IMR-90 (cell line): ENCODE data around the gene GTF2A2. TPM values are rescaled to one million over a fixed set of nuclear protein-coding genes. Genes with fewer than 3 reads are reported as not detected.

ENCODE experiments used
- ATAC-seq: fragments of 200-7000 bp; cut with Tn5 transposase; 2 replicates; pipeline ENCODE4 v1.9.1; 2020; ENCODE audit warnings: low read depth, mild to moderate bottlenecking, moderate library complexity
- BruUV-seq: library from RNA; stranded (reverse); fragments of 400-500 nt; replicated peaks from 2 replicates; lab custom pipeline; 2021; lab: Mats Ljungman, UMichigan
- CTCF ChIA-PET: fragments of 300-600 bp; formaldehyde crosslinking; extraction: SDS; loops from one replicate; lab custom pipeline; 2021; ENCODE audit warnings: antibody characterized with exemption; lab: Yijun Ruan, JAX
- POLR2A ChIA-PET: fragments of 300-600 bp; sonication (Branson Sonifier 250); formaldehyde crosslinking; loops from one replicate; lab custom pipeline; 2022; ENCODE audit warnings: antibody characterized with exemption; ENCODE audit not compliant: unreplicated experiment; lab: Charles Lee
- DNase-seq: peaks from one replicate; pipeline ENCODE4 v3.0.0; 2013
- H2AFZ ChIP-seq: replicated peaks from 2 replicates; pipeline ENCODE3; 2013; ENCODE audit warnings: low read length, mild to moderate bottlenecking; ENCODE audit not compliant: poor library complexity
- H2AK5ac ChIP-seq: 2 replicates; pipeline ENCODE4 v1.6.1; 2013; ENCODE audit warnings: low read depth, low read length, inconsistent platforms
- H2AK9ac ChIP-seq: replicated peaks from 2 replicates; pipeline ENCODE3; 2013; ENCODE audit warnings: mild to moderate bottlenecking, low read depth, low read length, moderate library complexity; ENCODE audit not compliant: poor library complexity
- H2BK120ac ChIP-seq: 2 replicates; pipeline ENCODE4 v1.6.1; 2013; ENCODE audit warnings: low read depth, low read length, inconsistent platforms
- H2BK15ac ChIP-seq: 3 replicates; pipeline ENCODE4 v1.6.1; 2013; ENCODE audit warnings: low read depth, low read length, inconsistent platforms
- H2BK20ac ChIP-seq: 2 replicates; pipeline ENCODE4 v1.6.1; 2013; ENCODE audit warnings: low read depth, mild to moderate bottlenecking, inconsistent platforms, low read length, moderate library complexity
- H2BK5ac ChIP-seq: 2 replicates; pipeline ENCODE4 v1.6.1; 2013; ENCODE audit warnings: mild to moderate bottlenecking, low read depth, low read length, inconsistent platforms; ENCODE audit not compliant: poor library complexity, severe bottlenecking
- H3K14ac ChIP-seq: replicated peaks from 2 replicates; pipeline ENCODE4 v1.6.1; 2013; ENCODE audit warnings: low read depth, low read length, inconsistent platforms
- H3K18ac ChIP-seq: 2 replicates; pipeline ENCODE4 v1.6.1; 2013; ENCODE audit warnings: low read depth, low read length, control low read depth
- H3K23ac ChIP-seq: 2 replicates; pipeline ENCODE4 v1.6.1; 2013; ENCODE audit warnings: low read depth, low read length, inconsistent platforms
- H3K27ac ChIP-seq: 2 replicates; pipeline ENCODE4 v1.5.1; 2013; ENCODE audit warnings: mild to moderate bottlenecking, control low read depth, low read length; ENCODE audit not compliant: insufficient read depth
- H3K27me3 ChIP-seq: 2 replicates; pipeline ENCODE4 v1.6.1; 2013; ENCODE audit warnings: low read length; ENCODE audit not compliant: control insufficient read depth, insufficient read depth
- H3K36me3 ChIP-seq: 2 replicates; pipeline ENCODE4 v1.6.1; 2013; ENCODE audit warnings: low read length, mixed read lengths; ENCODE audit not compliant: control insufficient read depth, insufficient read depth
- H3K4ac ChIP-seq: 2 replicates; pipeline ENCODE4 v1.6.1; 2013; ENCODE audit warnings: low read depth, low read length, inconsistent platforms
- H3K4me1 ChIP-seq: 2 replicates; pipeline ENCODE4 v1.6.1; 2013; ENCODE audit warnings: low read length, mixed read lengths; ENCODE audit not compliant: control insufficient read depth, insufficient read depth
- H3K4me2 ChIP-seq: 2 replicates; pipeline ENCODE4 v1.6.1; 2013; ENCODE audit warnings: low read depth, mild to moderate bottlenecking, control low read depth, low read length, moderate library complexity
- H3K4me3 ChIP-seq: 2 replicates; pipeline ENCODE4 v1.5.1; 2013; ENCODE audit warnings: low read depth, mild to moderate bottlenecking, control low read depth, low read length, moderate library complexity; ENCODE audit not compliant: insufficient read depth
- H3K56ac ChIP-seq: 2 replicates; pipeline ENCODE4 v1.6.1; 2013; ENCODE audit warnings: low read length, inconsistent platforms; ENCODE audit not compliant: insufficient read depth; ENCODE audit errors: extremely low read depth
- H3K79me1 ChIP-seq, 2 experiments: 2 replicates each; pipeline ENCODE4 v1.6.1; 2013; ENCODE audit warnings: low read length in 2 of 2, inconsistent platforms in 1 of 2, low read depth in 1 of 2
- H3K9ac ChIP-seq: 2 replicates; pipeline ENCODE4 v1.6.1; 2013; ENCODE audit warnings: low read depth, low read length, control low read depth
- H3K9me1 ChIP-seq: 2 replicates; pipeline ENCODE4 v1.6.1; 2013; ENCODE audit warnings: low read length, inconsistent platforms; ENCODE audit not compliant: insufficient read depth
- H3K9me3 ChIP-seq: 2 replicates; pipeline ENCODE4 v1.6.1; 2013; ENCODE audit warnings: low read length; ENCODE audit not compliant: control insufficient read depth, insufficient read depth
- H4K20me1 ChIP-seq: 2 replicates; pipeline ENCODE4 v1.6.1; 2013; ENCODE audit warnings: low read length, inconsistent platforms; ENCODE audit not compliant: insufficient read depth
- H4K5ac ChIP-seq: 2 replicates; pipeline ENCODE4 v1.6.1; 2013; ENCODE audit warnings: mild to moderate bottlenecking, low read depth, low read length, control low read depth
- H4K8ac ChIP-seq, 2 experiments: 2 replicates each; pipeline ENCODE4 v1.6.1; 2013; ENCODE audit warnings: low read depth in 2 of 2, low read length in 2 of 2, control low read depth in 1 of 2, inconsistent platforms in 1 of 2
- H4K91ac ChIP-seq: 2 replicates; pipeline ENCODE4 v1.6.1; 2013; ENCODE audit warnings: low read depth, low read length, inconsistent platforms; ENCODE audit not compliant: insufficient read depth
- BHLHE40 ChIP-seq: fragments of 150-350 bp; IDR thresholded peaks from 2 replicates; pipeline ENCODE4 v1.6.1; 2016; ENCODE audit warnings: mild to moderate bottlenecking, low read depth, low read length
- CEBPB ChIP-seq: IDR thresholded peaks from 2 replicates; pipeline ENCODE4 v1.6.1; 2012; ENCODE audit warnings: low read depth, low read length, improper control_type of control experiment
- CHD1 ChIP-seq: IDR thresholded peaks from 2 replicates; pipeline ENCODE4 v1.6.1; 2012; ENCODE audit warnings: low read depth, low read length, improper control_type of control experiment
- ELK1 ChIP-seq: fragments of 150-350 bp; IDR thresholded peaks from 2 replicates; pipeline ENCODE4 v1.6.1; 2016; ENCODE audit warnings: low read depth, mild to moderate bottlenecking, low read length, moderate library complexity, borderline replicate concordance
- FOS ChIP-seq: fragments of 150-350 bp; IDR thresholded peaks from 2 replicates; pipeline ENCODE4 v1.6.1; 2016; ENCODE audit warnings: low read depth, low read length
- MAFK ChIP-seq: IDR thresholded peaks from 2 replicates; pipeline ENCODE4 v1.6.1; 2012; ENCODE audit warnings: low read depth, low read length, improper control_type of control experiment
- MAZ ChIP-seq: IDR thresholded peaks from 2 replicates; pipeline ENCODE4 v1.6.1; 2012; ENCODE audit warnings: low read depth, mild to moderate bottlenecking, low read length, improper control_type of control experiment, moderate library complexity, borderline replicate concordance
- MXI1 ChIP-seq: IDR thresholded peaks from 2 replicates; pipeline ENCODE4 v1.6.1; 2012; ENCODE audit warnings: low read depth, mild to moderate bottlenecking, low read length, moderate library complexity, borderline replicate concordance
- NFE2L2 ChIP-seq: fragments of 150-350 bp; IDR thresholded peaks from 2 replicates; pipeline ENCODE4 v1.6.1; 2016; ENCODE audit warnings: low read depth, mild to moderate bottlenecking, low read length
- POLR2A ChIP-seq: IDR thresholded peaks from 2 replicates; pipeline ENCODE4 v1.6.1; 2012; ENCODE audit warnings: mild to moderate bottlenecking, low read depth, low read length
- RAD21 ChIP-seq: IDR thresholded peaks from 2 replicates; pipeline ENCODE4 v1.6.1; 2012; ENCODE audit warnings: low read length, improper control_type of control experiment
- RCOR1 ChIP-seq: IDR thresholded peaks from 2 replicates; pipeline ENCODE4 v1.6.1; 2012; ENCODE audit warnings: mild to moderate bottlenecking, low read length, improper control_type of control experiment; ENCODE audit not compliant: insufficient replicate concordance
- RFX5 ChIP-seq: IDR thresholded peaks from 2 replicates; pipeline ENCODE4 v1.8.0; 2012; ENCODE audit warnings: low read depth, mild to moderate bottlenecking, low read length, moderate library complexity
- SMC3 ChIP-seq: fragments of 150-350 bp; IDR thresholded peaks from 2 replicates; pipeline ENCODE4 v1.6.1; 2016; ENCODE audit warnings: low read depth, mild to moderate bottlenecking, antibody characterized with exemption, low read length, moderate library complexity
- WGBS, 2 experiments: methylation state at CpG; one replicate each; pipeline versions ENCODE4 v1.1.5 to v1.1.7; 2013; ENCODE audit warnings: missing lambda C conversion rate in 2 of 2; ENCODE audit not compliant: insufficient read length in 1 of 2; ENCODE audit errors: extremely low coverage in 2 of 2; 5-methylcytosine and 5-hydroxymethylcytosine counted together
- dilution Hi-C: fragments of 300-500 bp; cut with HindIII; formaldehyde crosslinking; loops from one replicate; pipeline ENCODE4 v1.14.3; 2018; ENCODE audit warnings: low sequenced_read_pairs; ENCODE audit not compliant: unreplicated experiment
- in situ Hi-C: fragments of 300-500 bp; cut with MboI; formaldehyde crosslinking; loops from 3 replicates; pipeline ENCODE4 v1.14.3; 2019; ENCODE audit warnings: low sequenced_read_pairs, inconsistent platforms, mixed read lengths
- intact Hi-C: fragments of 100-400 bp; cut with micrococcal nuclease; formaldehyde crosslinking; loops from 2 replicates; pipeline ENCODE4 v1.10.0; 2022
- polyA plus RNA-seq, 3 experiments: library from polyadenylated mRNA; depleted of rRNA; stranded (reverse); fragments of >200 nt; gene quantifications; 2 replicates each; pipeline ENCODE4 v1.2.3, GENCODE V29; 2012; ENCODE audit warnings: low replicate concordance in 1 of 3
- total RNA-seq: library from RNA; depleted of rRNA; stranded (reverse); fragments of >200 nt; gene quantifications from 2 replicates; pipeline ENCODE4 v1.2.3, GENCODE V29; 2012
- TF ChIP-seq, protein P1 (sequence below): fragments of 150-350 bp; IDR thresholded peaks from 2 replicates; pipeline ENCODE4 v1.6.1; 2017; ENCODE audit warnings: mild to moderate bottlenecking, antibody characterized with exemption, low read length, low read depth
- TF ChIP-seq, protein P2 (sequence below): conservative IDR thresholded peaks from 2 replicates; pipeline ENCODE4 v1.5.1; 2012; ENCODE audit warnings: mild to moderate bottlenecking, low read depth, low read length, improper control_type of control experiment

Gene GTF2A2
- total and polyA plus RNA-seq, 2 of the 4 experiments (the other 2 are of a cell fraction): 10.2 to 29.9 TPM

DNA sequence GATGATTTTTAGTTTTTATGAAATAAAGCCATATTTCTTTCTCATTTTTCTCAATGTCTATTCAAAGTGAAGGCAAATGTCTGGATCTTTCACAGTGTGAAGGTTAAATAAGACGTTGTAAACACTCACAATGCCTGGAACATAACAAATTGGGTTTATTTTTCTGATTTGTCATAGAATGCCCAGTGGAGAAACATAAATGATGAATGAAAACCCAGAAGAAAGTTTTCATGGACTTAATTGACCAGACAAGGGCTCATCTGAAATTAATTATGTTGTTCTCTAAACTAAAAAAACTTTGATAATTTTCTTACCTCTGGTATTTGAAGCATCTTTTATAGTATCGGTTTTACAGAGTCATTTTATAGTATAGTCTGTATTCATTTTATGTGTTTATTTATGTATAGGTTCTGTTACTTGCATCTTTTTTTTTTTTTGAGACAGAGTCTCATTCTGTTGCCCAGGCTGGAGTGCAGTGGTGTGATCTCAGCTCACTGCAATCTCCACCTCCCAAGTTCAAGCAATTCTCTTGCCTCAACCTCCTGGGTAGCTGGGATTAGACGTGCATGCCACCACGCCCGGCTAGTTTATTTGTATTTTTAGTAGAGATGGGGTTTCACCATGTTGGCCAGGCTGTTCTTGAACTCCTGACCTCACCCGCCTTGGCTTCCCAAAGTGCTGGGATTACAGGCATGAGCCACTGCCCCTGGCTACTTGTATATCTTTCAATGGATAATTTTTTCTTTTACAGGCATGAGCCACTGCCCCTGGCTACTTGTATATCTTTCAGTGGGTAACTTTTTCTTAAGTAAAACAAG lies 46.9 kb upstream of the GTF2A2 start:
- Histone ChIP-seq H4K20me1 (no peaks in the 10 kb centered on the region), H2BK20ac (no peak overlapping the region), H3K4me2 (no peak overlapping the region), H3K23ac (no peak overlapping the region), H3K18ac (no peak overlapping the region), H3K9ac (no peak overlapping the region), H2BK15ac (no peak overlapping the region), H3K36me3 (no peaks in the 10 kb centered on the region), H3K4me1 (no peaks in the 10 kb centered on the region), H3K27ac (no peak overlapping the region), H4K91ac (no peak overlapping the region), H3K4ac (no peak overlapping the region), H2AFZ (no peak overlapping the region), H3K56ac (no peak overlapping the region), H3K9me3 (no peaks in the 10 kb centered on the region), H3K4me3 (no peak overlapping the region), H3K9me1 (no peaks in the 10 kb centered on the region), H2AK9ac (no peak overlapping the region), H3K27me3 (no peaks in the 10 kb centered on the region; the same call in 1 of the 2 replicates), H3K79me1 (no peaks in the 10 kb centered on the region), H3K14ac (no peak overlapping the region), H2BK120ac (no peak overlapping the region), H4K8ac (no peak overlapping the region), H4K5ac (no peak overlapping the region), H2AK5ac (no peak overlapping the region), H2BK5ac (no peak overlapping the region)
- BruUV-seq: no TSS peak
- in situ Hi-C loops: no loop called here
- no peak for DNase-seq
- ATAC-seq: peak; percentile 21
- TF ChIP-seq MAZ: no peak
- TF ChIP-seq, protein P1, sequence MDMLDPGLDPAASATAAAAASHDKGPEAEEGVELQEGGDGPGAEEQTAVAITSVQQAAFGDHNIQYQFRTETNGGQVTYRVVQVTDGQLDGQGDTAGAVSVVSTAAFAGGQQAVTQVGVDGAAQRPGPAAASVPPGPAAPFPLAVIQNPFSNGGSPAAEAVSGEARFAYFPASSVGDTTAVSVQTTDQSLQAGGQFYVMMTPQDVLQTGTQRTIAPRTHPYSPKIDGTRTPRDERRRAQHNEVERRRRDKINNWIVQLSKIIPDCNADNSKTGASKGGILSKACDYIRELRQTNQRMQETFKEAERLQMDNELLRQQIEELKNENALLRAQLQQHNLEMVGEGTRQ: no peak
- no peak for TF ChIP-seq RFX5
- no peak for TF ChIP-seq SMC3
- no peak for TF ChIP-seq RCOR1
- TF ChIP-seq MXI1: no peak
- TF ChIP-seq MAFK: no peak
- TF ChIP-seq RAD21: no peak
- no peak for TF ChIP-seq ELK1
- TF ChIP-seq POLR2A: no peak
- TF ChIP-seq CHD1: no peak
- TF ChIP-seq, protein P2, sequence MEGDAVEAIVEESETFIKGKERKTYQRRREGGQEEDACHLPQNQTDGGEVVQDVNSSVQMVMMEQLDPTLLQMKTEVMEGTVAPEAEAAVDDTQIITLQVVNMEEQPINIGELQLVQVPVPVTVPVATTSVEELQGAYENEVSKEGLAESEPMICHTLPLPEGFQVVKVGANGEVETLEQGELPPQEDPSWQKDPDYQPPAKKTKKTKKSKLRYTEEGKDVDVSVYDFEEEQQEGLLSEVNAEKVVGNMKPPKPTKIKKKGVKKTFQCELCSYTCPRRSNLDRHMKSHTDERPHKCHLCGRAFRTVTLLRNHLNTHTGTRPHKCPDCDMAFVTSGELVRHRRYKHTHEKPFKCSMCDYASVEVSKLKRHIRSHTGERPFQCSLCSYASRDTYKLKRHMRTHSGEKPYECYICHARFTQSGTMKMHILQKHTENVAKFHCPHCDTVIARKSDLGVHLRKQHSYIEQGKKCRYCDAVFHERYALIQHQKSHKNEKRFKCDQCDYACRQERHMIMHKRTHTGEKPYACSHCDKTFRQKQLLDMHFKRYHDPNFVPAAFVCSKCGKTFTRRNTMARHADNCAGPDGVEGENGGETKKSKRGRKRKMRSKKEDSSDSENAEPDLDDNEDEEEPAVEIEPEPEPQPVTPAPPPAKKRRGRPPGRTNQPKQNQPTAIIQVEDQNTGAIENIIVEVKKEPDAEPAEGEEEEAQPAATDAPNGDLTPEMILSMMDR: no peak
- no peak for TF ChIP-seq FOS
- TF ChIP-seq CEBPB: no peak
- TF ChIP-seq NFE2L2: no peak
- no peak for TF ChIP-seq BHLHE40
- ChIA-PET CTCF (no interaction called here), POLR2A (no interaction called here)
- dilution Hi-C loops: no loop called here
- intact Hi-C loops: no loop called here
- WGBS, 2 experiments: no CpG with 5 or more reads among the region's 6 CpGs
